DMS114 treated with DMSO at 0.1 percent for 48 hours (cell line): Measurements from ENCODE around the gene COL9A3.
"Not testable (repeated sequence)": the region's sequence is repeated elsewhere in the genome, so short reads cannot be mapped to it uniquely, and the experiment has no call there.

Experiments
- DNase-seq: peaks from one replicate; lab custom pipeline; 2025; ENCODE audit not compliant: unreplicated experiment; lab: John Stamatoyannopoulos, UW

COL9A3 gene

DNA sequence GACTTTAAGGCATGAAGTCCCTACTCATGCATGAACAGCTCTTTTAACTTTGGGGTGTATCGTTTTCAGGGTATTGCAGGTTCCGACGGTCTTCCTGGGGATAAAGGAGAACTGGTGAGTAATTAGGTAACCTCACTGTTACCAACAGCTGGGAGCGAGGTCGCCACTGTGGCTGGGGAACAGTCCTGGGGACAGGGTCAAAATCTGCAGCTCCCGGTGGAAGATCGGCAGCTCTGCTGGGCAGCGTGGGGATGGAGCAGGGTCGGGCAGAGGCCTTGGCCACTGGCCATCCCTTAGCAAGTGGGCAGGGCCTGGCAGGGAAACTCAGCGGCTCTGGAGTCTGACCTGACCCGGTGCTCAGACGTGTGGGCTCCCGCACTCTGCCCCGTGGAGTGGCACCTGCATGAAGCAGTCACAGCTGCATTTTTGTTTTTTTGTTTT is 16.1 kb downstream of the COL9A3 start:
- no peak for DNase-seq

DNA sequence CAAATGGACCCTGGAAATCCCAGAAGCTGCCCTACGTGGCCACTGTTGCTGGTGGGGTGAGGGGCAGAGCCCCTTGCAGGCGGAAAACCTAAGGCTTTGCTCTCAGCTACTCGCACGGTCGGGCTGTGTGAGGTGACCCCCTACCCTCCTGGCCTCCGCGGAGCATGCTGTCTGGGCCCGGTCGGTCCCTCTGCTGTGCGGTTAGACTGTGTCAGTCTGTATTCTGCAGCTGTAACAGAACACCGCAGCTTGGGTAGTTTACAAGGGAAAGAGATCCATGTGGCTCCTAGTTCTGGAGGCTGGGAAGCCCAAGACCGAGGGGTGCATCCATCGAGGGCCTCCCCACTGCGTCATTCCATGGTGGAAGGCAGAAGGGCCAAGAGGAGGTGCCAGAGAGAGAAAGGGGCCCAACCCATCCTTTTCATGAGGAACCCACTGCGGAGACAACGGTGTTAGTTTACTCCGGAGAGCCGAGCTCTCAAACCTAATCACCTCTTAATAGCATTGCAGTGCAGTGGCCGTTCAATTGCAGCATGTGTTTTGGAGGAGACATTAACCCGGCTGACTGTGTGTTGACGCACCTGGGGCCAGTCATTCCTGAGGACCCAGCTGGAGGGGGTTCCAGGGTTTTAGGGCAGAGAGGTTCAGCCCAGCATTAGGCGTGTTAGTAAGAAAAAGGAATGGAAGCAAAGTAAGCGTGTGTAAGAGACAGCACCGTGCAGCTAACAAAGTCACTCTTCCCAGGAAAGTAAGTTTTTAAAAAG is 18.3 kb downstream of the COL9A3 start:
- DNase-seq: no peak

DNA sequence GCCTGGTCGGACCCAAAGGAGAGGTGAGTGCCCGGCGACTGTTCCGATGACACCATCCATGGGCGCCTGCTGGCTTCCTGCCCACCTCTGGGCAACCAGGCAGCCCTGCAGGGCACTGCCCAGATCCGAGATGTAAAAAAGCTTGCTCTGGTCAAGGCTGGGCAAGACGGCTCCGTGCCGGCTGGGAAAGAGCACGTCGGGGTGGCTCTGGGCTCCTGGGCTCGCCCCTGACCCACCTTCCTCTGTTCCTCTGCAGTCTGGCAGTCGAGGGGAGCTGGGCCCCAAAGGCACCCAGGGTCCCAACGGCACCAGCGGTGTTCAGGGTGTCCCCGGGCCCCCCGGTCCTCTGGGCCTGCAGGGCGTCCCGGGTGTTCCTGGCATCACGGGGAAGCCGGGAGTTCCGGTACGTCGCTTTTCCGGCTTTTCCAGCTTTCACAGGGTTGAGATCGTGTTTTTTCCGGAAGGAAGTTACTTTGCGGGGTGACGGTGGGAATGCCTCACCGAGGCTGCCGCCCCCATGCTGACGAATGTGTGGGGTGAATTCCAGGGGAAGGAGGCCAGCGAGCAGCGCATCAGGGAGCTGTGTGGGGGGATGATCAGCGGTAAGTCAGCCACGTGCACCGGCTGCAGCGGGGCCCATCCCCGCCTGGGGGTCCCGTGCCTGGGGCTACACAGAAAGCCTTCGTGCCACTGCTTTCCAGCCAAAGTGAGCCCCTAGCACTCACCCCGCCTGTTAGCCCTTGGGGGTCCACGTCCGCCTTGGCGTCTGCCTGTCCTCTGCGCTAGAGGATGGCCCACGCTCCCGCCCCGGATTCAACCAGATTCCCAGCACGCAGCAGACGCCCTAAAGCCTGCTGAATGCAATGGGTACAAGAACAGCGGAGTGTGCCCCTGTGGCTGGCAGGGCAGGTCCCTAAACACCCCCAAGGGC is 19.3 kb downstream of the COL9A3 start:
- no peak for DNase-seq

DNA sequence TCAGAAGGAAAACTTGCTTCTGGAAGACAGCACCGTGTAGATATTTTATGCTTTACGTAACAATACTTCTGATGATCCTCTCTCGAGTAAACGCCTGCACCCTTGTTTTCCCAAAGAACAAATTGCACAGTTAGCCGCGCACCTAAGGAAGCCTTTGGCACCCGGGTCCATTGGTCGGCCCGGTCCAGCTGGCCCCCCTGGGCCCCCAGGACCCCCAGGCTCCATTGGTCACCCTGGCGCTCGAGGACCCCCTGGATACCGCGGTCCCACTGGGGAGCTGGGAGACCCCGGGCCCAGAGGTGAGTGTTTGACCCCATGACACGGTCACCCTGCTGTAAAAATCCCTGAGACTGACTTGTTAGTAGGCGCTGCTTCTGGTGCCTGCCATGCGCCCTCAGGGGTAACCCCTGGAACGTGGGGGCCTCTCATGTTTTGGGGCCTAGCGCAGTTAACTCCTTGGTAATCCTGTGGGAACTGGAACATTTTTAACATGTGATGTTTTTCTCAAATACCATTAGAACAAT is 20.2 kb downstream of the COL9A3 start:
- no peak for DNase-seq

DNA sequence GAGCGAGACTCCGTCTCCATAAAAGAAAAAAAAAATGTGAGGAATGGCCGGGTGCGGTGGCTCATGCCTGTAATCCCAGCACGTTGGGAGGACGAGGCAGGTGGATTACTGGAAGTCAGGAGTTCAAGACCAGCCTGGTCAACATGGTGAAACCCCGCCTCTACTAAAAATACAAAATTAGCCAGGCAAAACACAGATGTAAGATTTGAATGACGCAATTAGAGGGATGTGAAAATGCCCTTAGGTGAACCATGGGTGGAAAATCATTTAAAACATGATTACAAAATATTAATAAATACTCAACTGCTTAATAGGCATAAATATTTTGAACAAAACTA is 20.9 kb downstream of the COL9A3 start:
- DNase-seq: no peak

DNA sequence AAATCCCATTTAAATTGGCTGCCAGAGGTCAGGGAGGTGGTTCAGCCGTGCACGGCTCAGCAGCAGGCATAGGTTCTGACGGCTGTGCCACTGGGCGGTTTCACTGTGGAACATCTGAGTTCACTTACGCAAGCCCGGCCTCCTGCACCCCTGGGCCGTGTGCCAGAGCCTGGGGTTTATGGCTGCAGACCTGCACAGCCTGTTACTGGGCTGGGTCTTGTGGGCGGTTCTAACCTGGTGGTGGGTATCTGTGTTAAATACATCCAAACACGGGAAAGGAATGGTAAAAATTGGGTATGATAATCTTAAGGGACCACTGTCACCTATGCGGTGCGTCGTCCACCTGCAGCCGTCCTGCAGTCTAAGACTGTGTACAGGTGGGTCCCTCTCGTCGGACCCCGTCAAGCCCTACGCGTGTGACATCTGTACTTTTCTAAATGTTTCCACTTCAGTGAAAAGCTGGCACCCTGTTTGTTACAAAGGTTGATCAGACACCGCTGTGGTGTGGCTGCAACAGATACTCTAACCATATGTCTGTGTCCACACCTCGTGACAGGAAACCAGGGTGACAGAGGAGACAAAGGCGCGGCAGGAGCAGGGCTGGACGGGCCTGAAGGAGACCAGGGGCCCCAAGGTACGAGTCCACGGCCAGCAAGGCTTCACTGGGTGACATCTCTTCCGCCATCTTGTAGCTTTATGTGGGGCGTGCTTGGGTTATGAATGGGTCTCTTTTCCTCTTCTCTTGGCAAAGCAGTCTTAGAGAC is 21.5 kb downstream of the COL9A3 start:
- DNase-seq: no peak

DNA sequence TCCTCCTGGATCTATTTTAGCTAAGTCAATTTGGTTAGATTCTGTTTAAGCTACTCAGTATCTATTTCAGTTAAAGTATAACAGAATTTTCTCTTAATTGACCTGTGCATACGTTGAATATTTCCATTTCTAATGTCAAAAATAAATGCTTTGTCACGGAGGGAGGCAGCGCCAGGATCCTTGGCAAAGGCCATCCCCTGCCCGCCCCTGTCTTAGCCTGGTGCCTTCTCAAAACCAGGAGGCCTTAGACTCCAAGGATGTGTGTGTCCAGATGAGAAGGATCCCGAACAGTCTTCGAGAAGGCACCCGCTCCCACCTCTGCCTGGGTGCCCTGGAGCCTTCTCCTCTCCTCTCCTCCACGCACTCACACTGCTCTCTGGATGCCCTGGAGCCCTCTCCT is 22.4 kb downstream of the COL9A3 start:
- no peak for DNase-seq

DNA sequence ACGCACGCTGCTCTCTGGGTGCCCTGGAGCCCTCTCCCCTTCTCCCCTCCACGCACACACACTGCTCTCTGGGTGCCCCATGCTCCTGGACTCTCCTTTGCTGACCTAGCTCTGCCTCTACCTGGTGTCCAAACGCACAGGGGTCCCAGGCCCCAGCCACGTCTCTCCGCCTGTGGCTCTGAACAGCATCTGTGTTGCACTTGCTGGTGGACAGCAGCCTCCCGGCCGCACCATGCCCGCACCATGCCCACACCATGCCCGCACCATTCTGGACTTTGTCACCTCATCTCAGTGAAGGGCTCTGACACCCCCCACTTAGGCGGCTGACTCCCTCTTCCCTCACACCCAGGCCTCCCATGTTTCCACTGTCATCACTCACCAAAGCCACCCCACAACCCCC is 23.0 kb downstream of the COL9A3 start:
- no peak for DNase-seq

DNA sequence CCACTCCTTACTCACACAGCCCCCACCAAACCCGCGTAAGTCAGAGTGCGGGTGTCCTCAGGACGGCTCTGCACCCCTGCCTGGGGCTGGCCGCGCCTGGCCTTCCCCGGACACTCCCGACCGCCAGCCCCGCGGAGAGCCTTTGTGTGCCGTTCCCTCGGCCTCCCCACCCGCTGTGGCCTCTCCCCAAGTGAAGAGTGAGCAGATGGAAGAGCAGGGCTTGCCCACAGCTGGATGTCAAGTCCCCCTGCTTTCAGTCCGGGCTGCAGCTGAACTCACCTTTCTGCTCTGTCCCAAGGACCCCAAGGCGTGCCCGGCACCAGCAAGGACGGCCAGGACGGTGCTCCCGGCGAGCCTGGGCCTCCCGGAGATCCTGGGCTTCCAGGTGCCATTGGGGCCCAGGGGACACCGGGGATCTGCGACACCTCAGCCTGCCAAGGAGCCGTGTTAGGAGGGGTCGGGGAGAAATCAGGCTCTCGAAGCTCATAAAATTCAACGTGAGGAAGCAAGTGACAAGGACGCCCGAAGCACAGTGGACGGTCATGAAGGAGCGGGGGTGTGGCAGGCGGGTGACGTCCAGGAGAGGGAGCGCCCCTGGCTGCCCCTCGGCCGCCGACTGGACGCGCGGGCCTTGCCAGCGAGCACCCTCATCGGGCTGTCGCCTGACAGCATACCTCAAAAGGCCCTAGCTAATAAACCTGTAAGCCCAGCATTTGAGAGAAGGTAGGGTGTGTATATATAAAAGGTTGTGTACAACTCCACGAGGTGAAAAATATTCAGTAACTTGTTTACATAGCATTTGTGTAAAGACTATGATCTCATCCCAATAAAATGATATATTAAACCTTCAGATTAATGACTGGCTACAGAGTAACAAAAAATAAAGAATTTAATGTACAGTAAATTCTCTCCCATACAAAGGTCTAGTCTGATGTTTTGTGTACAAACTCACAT is 23.7 kb downstream of the COL9A3 start:
- DNase-seq: no peak

DNA sequence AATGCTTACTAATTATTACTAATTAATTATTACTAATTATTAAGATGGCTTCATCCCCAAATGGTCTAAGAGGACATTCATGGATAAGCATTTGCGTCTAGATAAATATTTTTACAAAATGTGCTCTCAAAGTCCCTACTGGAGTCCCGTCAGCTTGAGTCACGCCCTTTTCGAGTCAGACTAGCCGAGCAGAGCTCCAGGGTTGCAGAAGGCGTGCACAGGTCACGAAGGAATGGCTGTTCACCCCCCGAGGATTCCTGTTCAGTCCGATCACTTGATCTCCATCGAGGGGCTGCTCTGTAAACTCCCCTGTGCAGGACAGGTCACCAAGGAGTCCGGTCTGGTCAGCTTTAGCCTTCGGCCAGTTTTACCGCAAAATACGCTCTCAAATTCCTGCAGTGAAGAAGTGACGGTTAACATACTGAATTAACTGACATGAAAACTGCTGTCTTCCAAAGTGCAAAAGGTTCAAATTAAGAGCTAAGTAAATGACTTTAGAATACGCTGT is 24.9 kb downstream of the COL9A3 start:
- DNase-seq: no peak

DNA sequence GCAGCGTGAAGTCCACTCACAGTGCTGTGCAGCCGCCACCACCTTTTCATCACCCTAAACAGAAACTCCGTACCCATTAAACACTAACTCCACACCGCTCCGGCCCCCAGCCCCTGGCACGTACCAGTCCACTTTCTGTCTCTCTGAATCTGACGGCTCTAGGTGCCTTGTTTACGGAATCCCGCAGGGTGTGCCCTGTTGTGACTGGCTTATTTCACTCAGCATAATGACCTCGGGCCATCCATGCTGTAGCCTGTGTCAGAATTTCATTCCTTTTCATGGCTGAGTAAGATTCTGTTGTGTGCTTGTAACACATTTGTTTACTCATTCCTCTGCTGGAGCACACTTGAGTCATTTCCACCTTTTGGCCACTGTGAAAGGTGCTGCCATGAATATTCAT is 26.8 kb downstream of the COL9A3 start:
- DNase-seq: no peak

DNA sequence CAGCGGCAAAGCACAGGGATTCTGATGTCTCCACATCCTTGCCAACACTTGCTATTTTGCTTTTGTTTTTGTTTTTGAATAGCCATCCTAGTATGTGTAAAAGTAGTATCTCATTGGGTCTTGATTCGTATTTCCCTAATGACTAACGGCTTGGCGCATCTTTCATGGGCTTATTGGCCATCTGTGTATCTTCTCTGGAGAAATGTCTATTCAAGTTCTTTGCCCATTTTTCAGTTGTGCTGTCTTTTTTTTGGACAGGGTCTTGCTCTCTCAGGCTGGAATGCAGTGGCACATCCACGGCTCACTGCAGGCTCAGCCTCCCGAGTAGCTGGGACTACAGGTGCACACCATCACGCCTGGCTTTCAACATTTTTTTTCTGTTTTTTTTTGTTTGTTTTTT is 27.3 kb downstream of the COL9A3 start:
- no peak for DNase-seq

DNA sequence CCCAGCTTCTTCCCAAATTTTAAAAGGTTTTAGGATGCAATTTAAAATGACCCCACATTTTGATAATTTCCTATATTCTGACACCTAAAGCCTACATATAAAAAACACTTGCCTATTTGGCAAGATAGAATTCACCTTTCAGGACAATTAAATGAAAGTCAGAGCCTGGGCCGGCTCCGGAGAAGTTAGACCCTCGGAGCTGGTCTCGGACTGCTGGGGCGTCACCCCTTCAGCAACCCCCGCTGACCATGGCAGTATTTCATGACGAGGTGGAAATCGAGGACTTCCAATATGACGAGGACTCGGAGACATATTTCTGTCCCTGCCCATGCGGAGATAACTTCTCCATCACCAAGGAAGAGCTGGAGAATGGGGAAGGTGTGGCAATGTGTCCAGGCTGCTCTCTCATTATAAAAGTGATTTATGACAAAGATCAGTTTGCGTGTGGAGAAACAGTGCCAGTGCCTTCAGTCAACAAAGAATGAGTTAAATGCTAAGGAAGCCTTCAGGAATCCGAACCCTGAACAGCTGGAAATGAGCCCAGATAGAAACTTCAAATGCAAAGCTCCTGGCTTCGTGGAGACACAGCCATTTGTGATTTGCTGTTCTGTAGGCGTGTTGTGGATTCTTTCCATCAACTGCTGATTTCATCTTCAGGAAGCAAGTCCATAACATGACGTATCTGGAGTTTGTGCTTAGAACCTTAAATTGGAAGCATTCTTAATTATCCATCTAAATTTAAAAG is 28.7 kb downstream of the COL9A3 start:
- no peak for DNase-seq

DNA sequence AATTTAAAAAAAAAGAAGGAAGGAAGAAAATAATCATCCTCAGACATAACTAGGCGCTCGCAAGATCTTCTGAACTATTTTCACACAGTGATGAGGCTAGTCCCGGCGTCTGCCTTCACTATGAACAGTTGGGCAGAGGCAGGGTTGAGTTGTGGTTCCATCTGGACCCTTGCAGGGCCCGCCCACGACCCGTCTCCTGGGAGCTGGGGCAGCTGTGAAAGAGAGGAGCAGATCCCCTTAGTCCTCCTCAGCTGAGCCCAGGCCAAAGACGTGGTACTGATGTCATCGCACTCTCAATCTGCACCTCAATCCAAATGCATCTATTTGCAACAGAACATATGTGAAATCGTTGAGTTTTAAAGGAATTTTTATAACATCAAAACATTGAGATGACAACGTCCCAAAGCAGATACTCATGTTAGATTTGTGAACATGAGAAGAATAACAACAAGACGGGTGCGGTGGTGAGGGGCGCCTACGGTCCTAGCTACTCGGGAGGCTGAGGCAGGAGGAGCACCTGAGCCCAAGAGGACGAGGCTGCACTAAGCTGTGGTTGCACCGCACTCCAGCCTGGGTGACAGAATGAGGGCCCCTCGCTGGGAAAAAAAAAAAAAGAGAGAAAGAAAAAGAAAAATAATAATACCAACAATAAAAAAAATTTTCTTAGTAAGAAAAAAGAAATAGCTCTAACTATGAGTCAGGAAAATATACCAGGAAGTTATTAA is 29.5 kb downstream of the COL9A3 start:
- DNase-seq: no peak

DNA sequence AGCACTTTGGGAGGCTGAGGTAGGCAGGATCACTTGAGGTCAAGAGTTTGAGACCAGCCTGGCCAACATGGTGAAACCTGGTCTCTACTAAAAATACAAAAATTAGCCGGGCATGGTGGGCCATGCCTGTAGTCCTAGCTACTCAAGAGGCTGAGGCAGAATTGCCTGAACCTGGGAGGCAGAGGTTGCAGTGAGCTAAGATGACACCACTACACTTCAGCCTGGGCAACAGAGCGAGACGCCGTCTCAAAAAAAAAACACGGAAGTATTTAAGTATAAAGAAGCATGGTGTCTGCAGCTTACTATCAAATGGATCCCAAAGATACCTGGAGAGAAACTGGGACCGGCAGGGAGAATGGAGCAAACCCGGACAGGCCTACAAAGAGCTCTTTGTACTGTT is 32.1 kb downstream of the COL9A3 start:
- not testable (repeated sequence) for DNase-seq

DNA sequence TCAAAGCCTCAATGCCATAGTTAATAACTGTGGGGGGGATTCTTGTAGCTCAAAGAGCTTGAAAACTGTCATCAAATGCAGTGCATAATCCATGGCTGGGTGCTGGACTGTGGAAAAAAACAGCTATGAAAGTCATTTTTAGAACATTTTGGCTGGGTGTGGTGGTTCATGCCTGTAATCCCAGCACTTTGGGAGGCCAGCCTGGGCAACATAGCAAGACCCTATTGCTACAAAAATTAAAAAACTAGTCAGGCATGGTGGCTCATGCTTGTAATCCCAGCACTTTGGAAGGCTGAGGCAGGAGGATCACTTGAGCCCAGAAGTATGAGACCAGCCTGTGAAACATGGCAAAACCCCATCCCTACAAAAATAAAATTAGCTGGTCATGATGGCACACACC is 32.6 kb downstream of the COL9A3 start:
- DNase-seq: no peak

DNA sequence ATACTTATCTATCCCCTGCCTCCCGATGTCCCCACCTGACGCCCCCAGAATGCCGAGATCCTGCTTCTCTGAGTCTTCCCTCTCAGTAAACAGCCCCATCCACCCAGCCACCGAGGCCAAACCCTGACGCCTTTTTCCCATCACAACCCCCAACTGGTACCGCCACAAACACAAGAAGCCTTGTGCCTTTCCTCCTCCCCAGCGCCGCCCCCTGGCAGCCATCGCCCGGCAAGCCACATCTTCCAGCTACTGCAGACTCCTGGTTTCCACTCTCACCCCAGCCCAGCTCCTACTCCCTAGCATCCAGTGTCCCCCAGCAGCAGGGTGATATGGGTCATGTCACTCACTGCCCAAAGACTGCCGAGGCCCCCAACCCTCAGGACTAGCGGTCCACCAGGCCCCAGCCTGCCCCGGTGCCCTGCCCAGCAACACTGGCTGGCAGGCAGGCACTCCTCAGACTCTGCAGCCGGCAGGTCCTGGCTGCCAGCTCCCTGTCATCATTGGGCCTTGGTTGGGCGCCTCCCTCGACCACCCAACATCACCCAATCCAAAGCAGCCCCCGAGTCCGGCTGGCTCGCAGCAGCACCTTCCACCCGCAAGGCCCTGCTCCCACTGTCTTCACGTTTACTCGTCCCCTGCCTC is 33.6 kb downstream of the COL9A3 start:
- DNase-seq: no peak

DNA sequence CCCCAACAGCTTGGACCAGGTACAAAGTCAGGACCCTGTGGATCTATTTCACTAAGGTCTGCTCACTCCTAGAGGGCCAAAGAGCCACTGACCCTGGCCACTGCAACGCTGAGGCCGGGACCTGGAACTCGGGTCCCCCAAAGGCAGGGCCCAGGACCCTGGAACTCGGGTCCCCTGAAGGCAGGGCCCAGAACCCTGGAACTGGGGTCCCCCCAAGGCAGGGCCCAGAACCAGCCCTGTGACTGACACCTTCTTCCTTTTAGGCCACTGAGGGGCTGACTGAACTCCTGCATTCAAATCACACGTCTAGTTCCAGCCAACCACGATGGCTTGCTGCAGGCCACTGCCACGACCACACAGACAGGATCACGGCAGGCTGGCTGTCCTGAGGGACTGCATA is 35.3 kb downstream of the COL9A3 start:
- no peak for DNase-seq
